ENCODE measurements around the gene PLD1.
"Not testable (repeated sequence)": the region's sequence is repeated elsewhere in the genome, so short reads cannot be mapped to it uniquely, and the experiment has no call there.

The PLD1 gene

DNA sequence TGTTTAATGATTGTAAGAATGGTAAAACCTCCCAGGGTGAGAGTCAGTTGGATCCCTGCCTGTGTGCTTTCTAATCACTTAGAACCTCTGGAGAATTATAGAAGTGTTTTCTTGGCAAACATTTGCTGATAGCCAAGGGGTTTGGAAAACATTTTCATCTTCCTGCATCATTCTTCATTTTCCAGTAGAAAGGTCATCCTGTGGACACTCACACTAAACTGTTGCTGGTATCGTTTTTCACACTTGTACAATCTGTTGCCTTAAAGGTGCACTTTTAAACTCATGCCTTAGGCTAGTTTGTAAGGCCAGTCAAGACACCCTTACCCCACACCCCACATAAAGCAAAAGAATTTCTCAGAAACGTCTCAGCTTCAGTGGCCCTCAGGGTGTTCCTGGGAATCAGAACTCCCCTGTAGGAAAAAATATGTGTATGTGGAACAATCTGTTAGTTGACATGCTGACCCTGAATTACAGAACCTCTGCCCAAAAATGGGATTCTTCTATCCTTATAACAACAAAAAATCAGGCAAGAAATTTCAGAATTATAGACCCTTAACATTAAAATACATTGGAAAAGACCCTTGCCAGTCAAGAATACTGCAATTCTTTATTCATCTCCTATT, 5.8 kb upstream of the PLD1 start:
- DNase-seq = no peak

DNA sequence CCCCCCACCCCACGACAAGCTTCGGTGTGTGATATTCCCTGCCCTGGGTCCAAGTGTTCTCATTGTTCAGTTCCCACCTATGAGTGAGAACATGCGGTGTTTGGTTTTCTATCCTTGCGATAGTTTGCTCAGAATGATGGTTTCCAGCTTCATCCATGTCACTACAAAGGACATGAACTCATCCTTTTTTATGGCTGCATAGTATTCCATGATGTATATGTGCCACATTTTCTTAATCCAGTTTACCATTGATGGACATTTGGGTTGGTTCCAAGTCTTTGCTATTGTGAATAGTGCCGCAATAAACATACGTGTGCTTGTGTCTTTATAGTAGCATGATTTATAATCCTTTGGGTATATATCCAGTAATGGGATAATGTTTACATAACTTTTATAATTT, 4.4 kb upstream of the PLD1 start:
- DNase-seq = not testable (repeated sequence)

DNA sequence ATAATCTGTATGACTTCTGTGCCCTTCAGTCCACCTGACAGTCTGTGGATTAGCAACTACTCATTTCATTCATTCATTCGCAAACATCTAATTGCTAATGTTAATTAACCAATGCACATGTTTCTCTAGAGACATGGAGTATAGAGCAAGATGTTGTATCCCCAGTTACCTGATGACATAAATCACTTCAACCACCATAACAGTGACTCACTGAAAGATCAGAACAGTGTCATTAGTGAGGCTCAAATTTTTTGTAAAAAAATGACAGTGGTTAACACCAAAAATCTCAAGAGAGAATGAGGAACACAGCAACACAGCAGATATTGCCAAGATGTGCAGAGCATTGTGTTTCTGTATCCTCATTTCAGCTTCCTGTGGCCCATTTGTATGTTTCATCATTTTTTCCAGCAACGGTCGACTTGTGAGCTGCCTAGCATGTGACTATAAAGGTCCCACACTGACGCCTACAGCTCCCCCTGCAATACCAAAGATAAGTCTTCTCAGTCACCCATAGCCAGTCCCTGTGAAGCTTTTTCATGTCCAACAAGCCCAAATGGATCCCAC, 3.7 kb upstream of the PLD1 start:
- DNase-seq = no peak

DNA sequence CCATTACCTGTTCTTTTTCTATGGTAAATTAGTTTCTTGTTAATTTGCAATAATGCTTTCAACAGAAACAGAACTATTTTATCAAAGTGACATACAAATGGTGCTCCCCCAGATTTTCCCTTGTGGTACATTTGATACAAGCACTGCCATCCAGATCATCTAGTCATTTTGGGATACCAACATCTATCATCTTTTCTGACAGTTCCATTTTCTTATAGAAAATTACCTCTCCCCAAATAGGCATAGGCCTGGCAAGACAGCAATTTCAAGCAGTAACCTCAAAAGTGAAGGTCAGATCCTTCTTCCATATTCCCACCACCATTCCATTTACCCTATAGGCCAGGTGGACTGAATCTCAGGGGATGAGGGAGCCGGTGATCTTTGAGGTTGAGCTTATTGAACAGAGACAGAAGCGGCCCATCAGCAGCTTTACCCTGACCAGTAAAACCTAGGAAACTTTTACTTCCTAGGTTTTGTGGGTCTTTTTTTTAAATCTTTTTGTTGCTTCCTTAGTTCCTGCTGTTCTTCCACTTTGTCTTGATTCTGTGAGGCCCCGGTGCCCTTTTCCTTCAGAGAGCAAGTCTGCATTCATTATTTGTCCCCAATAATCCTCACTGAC, 3.1 kb upstream of the PLD1 start:
- DNase-seq = no peak

DNA sequence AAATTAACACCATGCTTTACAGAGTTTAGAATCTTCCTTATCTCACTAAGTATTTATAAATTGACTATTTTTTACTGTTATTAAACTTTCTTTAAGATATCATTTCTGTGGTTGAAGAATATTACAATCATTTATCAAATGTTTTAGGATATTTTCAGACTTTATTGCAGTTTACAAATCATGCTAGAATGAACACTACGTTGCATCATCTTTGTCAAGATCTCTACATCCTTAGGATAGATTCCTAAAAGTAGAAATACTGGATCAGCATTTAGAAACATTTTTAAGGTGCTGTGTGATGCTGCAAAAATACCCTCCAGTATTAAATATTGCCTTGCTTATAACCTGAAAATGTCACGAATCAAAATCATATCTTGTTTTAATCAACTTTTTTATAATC, 2.5 kb upstream of the PLD1 start:
- no peak for DNase-seq

DNA sequence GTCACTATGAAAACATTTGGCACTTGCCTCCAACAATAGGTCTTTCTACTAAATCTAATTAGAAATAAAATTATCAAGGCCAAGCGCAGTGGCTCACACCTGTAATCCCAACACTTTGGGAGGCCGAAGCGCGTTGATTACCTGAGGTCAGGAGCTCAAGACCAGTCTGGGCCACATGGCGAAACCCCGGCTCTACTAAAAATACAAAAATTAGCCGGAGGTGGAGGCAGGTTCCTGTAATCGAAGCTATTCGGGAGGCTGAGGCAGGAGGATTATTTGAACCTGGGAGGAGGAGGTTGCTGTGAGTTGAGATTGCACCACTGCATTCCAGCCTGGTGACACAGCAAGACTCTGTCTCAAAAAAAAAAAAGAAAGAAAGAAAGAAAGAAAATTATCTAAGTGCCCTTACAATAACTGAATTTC, 1.6 kb upstream of the PLD1 start:
- no peak for DNase-seq

DNA sequence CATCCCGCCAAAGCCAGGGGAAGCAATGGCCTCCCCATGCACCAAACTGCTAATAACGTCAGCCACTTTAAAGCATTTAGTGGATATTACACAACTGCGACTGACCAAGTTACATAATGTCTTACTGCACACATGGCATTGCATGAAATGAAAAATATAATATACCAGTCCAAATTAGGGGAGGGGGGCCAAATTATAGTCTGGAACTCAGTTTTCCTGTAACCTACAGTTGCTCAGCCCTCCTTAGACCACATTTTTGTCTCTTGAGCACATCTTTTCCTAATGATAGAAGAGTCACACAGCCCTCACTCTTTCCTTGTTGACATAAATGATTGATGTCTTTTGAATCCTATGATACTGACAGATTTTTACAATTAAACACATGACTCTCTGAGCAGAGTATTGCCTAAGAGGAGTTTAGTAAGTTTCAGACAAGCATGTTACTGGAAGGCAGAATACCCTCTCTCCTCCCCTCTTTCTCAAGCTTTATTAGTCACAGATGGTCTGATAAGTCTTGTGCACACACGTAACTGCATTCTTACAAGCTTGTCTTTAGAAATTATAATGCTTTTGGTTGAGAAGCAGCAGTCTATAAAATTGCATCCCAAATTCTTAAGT, 1.1 kb upstream of the PLD1 start:
- no peak for DNase-seq

DNA sequence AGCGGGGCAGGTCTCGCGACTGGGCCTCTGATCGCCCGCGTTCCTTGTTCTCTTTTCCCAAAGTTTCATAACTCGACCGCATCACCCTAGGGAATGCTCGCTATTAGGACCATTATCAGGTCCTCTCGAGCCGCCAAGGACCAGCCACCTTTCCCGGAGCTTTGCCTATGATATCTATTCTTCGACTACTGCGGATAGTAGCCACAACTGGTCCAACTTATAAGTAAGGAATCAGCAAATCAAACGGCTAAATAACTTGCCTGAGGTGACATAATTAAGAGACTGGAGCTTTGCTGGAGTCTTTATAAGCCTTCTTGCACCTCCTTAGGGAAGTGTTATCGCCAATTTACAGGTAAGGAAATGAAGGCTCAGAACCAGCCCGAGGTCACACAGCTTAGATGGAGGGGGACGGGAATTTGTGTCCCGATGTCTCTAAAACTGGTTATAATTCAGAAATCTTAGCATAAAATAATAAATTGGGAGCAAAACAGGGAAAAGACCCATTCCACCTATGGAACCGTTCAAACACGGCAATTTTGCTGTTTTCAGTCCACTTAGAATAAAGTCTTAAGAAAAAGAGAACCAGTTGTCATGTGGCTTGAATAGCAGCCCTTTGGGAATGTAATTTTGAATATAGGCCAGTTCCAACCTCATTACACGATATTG, 479 bp upstream of the PLD1 start:
- DNase-seq = no peak

DNA sequence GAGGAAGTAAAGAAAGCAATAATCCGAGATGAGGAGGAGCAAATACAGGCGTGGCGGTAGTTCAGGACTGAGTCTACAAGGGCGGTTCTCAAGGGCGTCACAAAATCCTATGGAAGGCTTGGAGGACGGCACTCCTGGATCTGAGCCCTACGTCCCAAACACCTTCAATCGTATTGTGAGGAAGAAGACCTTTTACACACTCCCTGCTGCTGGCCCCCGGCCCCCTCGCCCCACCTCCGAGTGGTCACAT, 747 bp downstream of the PLD1 start:
- DNase-seq = no peak

DNA sequence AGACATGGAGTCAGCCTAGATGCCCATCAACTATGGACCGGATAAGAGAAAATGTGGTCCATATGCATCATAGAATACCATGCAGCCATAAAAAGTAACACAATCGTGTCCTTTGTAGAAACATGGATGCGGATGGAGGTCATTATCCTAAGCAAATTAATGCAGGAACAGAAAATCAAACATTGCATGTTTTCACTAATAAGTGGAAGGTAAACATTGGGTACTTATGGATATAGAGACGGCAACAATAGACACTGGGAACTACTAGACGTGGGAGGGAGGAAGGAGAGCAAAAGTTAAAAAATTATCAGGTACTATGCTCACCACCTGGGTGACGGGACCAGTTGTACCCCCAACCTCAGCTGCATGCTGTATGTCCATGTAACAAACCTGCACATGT, 2.5 kb downstream of the PLD1 start:
- no peak for DNase-seq

DNA sequence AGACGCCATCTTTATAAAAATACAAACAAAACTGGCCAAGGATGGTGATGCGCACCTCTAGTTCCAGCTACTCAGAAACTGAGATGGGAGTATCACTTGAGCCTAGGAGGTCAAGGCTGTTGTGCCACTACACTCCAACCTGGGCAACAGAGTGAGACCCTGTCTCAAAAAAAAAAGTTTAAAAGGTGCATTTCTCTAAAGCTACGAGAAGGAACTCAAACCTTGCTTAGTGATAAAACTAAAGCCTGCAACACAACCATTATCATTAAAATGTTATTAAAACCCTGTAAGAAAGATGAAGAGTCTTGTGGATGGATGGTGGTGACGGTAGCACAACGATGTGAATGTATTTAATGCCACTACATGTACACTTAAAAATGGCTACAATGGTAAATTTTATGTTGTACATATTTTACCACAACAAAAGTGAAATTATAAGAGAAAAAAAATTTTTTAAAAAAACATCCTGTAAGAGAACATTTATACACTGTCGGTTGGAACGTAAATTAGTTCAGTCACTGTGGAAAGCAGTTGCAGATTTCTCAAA, 3.1 kb downstream of the PLD1 start:
- no peak for DNase-seq

DNA sequence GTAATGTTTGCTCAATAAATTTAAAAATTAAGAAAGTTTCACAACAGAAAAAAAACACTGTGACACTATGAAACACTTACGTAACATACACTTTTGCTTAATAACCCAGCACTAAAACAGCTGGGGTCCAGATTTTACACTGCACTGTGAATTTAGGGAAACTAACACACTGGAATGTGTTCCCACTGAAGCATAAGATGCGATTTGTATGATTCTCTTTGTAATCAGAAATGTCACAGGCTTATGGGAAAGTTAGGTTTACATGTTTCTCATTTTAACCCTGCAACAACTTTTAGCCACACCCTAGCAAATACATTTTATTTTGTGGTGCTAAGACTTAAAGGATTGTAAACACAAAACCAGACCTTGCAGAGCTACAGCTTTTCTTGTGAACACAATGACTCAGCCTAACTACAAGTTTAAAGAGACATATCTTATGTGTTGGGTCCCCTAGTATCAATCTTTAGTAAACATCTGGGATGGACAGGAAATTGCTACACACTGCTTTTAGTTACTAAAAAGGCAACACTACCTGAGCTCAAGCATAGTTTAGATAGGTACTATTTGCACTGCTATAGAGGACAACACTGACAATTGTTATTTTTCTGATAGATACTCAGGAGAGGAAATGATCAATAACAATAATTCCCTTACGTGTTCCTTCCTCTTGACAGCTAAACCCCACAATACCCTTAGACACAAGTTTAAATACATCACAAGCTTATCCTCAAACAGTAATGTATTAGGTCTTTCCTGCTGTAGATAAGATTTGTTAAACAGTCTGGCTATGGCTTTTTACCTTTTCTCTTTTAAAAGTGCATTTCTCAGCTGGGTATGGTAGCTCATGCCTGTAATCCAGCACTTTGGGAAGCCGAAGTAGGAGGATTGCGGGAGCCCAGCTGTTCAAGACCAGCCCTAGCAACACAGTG, 3.8 kb downstream of the PLD1 start:
- no peak for DNase-seq

DNA sequence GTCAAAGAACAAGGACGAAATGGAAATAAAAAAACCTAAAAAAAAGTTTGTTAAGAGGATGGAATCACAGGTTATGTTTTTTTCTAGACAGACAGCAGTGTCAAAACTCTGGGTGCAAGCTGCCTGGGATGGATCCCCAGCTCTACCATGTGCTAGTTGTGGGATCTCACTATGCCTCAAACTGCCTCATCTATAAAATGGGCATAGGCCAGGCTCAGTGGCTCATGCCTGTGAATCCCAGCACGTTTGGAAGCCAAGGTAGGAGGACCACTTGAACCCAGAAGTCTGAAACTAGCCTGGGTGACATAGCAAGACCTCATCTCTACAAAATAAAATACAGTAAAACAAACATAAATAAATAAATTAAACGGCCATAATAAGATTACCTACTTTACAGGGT, 4.6 kb downstream of the PLD1 start:
- no peak for DNase-seq

DNA sequence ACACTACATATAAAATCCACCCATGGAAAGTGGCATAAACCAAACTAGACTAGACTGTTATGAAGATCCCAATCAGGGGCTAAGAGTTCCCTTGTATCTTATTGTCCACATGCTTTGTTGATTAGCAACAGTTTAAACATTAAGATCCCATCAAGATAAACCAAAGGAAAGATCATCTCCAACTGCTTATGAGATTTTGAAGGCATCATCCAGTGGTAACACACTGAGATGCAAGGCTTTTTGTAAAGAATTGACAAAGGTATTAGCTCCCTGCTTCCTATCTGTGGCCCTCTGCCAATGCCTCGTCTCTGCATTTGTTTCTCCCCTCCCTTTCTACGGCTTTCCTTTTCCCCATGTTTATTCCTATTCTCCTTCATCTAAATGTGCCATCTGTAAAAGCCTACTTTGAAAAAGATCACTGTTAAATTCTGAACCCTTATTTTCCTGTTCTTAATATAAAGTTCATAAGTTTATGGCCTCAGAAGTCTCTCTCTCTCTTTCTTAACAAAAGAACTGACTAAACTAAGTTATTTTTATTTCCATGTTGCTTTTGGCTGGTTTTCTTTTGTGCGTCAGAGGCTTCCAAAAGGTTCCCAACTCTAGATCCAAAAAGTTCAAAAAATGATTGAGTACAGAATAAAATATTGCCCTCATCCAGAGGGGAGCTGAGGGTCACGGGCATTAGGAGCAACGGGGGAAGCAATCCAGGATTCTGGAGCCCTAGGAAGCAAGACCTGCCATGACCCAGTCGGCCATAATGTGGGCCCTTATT, 5.5 kb downstream of the PLD1 start:
- DNase-seq = no peak

DNA sequence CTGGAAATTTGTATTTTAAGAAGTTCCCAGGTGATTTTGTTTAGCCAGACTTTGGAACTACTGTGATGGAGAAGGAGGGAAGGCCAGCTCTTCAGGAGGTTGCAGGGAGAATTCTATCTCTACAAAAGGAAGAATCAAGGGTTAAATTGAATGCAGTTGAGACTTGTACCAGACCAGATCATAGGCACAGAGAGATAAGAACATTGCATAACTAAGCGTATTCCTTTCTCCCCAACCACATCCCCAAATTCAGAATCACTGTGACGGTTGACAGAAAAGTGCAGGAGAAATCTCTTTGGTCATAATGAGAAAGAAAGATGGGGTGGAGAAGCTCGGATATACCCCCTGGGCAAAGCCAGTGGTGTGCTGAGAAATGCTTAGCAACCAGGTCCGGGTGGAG, 7.2 kb downstream of the PLD1 start:
- no peak for DNase-seq

DNA sequence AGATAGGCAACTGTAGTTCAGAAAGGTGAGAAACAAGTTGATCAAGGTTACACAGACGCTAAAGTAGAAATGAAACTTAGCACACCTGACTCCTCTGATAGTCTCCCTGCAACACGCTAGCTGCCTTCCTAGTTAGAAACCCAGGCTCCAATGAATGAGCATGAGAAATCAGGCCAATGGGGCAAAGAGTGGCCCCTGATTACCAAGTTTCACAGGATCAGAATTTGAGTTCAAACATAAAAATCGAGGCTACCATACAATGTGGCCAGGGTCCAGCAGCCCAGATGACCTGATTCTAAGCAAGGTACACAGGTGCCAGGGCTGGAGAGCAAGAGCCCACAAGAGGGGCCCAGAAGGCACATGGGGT, 7.7 kb downstream of the PLD1 start:
- no peak for DNase-seq

DNA sequence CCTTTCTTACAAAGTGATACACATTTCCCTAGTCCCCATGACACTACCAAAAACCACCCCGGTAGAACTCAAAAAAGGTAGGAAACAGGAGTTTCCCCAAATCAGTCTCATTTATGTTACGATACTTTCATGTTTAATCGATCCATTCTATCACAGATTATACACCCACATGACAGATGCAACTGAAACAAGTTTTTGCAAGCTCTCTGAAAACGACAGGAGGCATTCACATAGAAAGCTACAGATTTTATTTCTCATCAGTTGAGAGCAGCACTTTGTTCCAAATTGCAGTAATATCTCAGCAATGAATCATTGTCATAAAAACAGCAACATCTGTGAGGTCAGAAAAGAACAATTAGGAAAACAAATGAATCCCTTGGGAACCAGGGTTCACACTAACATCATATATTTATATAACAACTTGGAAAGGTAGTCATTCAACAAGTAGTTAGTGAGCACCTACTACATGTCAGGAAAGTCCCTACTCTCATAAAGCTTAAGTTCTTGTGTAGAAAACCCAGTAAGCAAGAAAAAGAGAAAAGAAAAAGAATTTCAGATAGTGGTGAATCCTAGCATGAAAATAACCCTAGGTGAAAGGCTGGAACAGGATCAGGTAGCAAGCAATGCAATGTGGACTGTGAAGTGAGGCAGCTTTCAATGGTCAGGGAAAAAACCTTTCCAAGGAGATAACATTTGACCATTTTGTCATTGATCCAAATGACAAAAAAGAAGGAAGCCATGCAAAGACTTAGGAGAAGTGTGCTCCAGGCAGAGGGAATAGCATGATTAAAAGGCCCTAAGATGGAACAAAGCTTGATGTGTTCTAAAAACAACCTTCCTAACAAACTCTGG, 8.3 kb downstream of the PLD1 start:
- DNase-seq = no peak

DNA sequence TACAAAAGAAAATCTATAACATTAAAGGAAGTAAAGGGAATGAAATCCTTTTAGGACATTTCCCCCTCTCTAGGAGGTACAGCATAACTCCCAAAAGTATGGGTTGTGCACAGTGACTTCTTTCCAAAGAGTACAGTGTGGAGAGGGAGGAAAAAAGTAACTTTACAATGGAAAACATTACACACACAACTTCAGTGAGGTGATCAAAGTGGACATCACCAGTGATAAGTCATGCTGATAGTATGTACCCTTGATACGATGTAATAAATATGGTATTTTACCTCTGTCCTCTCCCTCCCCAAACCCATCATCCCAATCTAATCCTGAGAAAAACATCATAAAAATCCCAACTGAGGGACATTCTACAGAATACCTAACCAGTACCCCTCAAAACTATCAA, 10.8 kb downstream of the PLD1 start:
- DNase-seq = no peak

DNA sequence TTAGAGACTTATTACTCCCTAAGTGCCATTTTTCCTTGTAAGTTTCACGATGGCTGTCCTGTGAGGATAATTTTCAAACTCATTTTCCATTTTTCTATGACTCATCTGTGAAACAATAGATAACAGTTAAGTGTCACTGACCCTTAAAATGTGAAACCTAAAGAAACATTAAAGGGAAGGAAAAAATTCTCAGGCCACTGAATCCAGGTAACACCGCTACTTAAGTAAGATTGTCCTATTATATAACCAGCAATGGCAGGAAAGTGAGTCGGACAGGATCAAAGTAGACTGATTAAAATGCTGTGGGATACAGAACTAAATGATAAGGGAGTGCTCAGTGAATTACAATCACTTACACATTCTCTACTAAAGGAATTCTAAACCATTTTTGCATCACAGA, 12.4 kb downstream of the PLD1 start:
- no peak for DNase-seq

DNA sequence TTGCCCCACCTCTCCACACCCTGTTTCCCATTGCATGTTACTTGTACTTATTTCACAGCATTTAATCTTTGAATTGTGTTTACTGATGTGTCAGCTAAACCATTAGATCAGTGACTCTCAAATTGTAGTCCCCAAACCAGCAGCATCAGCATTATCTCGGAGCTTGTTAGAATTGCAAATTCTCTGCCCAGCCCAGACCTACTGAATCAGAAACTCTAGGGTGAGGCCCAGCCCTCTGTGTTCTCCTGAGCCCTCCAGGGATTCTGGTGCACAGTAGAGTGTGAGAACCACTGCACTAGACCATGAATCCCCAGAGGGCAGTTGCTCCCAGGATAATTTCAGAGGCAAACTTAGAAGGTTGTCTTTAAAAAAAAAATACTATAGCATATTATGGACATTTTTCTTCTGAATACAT, 13.0 kb downstream of the PLD1 start:
- DNase-seq = no peak

DNA sequence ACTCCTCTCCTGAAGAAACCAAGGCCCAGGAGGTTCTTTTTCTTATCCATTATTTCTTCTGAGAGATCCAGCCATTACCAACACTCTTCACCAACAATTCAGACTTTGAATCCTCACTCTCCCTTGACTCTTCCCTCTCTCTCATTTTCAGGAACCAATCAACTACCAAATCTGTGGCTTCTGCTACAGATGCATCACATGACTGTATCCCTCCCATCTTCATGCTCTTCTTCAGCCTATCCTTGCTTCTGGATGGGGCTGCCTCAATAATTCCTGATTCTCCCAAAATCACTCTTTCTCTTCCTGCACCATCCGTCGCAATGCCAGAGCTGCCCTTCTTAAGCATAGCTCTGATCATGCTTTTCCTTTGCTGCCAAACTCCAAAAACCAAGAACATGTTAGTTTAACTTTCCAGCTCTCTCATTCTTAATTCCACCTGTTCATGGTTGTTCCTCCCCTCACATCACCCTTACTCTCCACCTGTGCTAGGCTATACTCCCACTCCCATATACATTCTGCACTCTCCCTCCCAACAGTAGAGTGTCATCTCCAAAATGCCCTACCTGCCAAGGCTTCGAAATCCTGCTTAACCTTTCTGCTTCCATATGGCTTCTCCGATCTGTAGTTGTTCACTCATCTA, 13.5 kb downstream of the PLD1 start:
- DNase-seq = no peak
